VCaP (cell line): Measurements from ENCODE around the gene KEAP1.

Source experiments
- H3K27ac ChIP-seq: fragments of 450-650 bp; 2 replicates; pipeline ENCODE4 v1.5.1; 2017
- CTCF ChIP-seq: fragments of 450-650 bp; conservative IDR thresholded peaks from 2 replicates; pipeline ENCODE4 v1.5.1; 2017; ENCODE audit warnings: mild to moderate bottlenecking, moderate library complexity

KEAP1 gene

GRCh38 chr19:10478903-10479384 is 24.2 kb downstream of the KEAP1 start:
- TF ChIP-seq CTCF, result peak; percentile 74
- H3K27ac ChIP-seq, result no peak overlapping the region

GRCh38 chr19:10478476-10478875 is 24.7 kb downstream of the KEAP1 start:
- no peak for TF ChIP-seq CTCF
- H3K27ac ChIP-seq, result no peak overlapping the region

GRCh38 chr19:10474962-10475451 is 28.1 kb downstream of the KEAP1 start:
- no peak overlapping the region for H3K27ac ChIP-seq
- no peak for TF ChIP-seq CTCF

- no peak overlapping the region for H3K27ac ChIP-seq
- no peak for TF ChIP-seq CTCF
Observed at GRCh38 chr19:10473192-10473591, 30.0 kb downstream of the KEAP1 start.

GRCh38 chr19:10471909-10472308 is 31.2 kb downstream of the KEAP1 start:
- no peak overlapping the region for H3K27ac ChIP-seq
- TF ChIP-seq CTCF, result peak; percentile 58

GRCh38 chr19:10468133-10468532 is 35.0 kb downstream of the KEAP1 start:
- no peak overlapping the region for H3K27ac ChIP-seq
- TF ChIP-seq CTCF, result no peak

GRCh38 chr19:10467104-10467706 is 36.0 kb downstream of the KEAP1 start:
- no peak overlapping the region for H3K27ac ChIP-seq
- TF ChIP-seq CTCF, result no peak
